WERI-Rb-1 (cell line): ENCODE data around the gene PKHD1.

Source experiments
- DNase-seq: peaks from one replicate; pipeline ENCODE4 v3.0.0-alpha.2; 2020
- H3K27ac ChIP-seq: fragments of 250-450 bp; sonication (Bioruptor Pico); 2 replicates; pipeline ENCODE4 v1.5.1; 2020; ENCODE audit warnings: mild to moderate bottlenecking, moderate library complexity
- H3K27me3 ChIP-seq: fragments of 250-450 bp; sonication (Bioruptor Pico); 2 replicates; pipeline ENCODE4 v1.5.1; 2021; ENCODE audit warnings: mild to moderate bottlenecking, low read depth, moderate library complexity; ENCODE audit not compliant: insufficient read depth, severe bottlenecking
- H3K36me3 ChIP-seq: fragments of 250-450 bp; sonication (Bioruptor Pico); 2 replicates; pipeline ENCODE4 v1.5.1; 2020; ENCODE audit warnings: mild to moderate bottlenecking, moderate library complexity
- H3K4me3 ChIP-seq: 2 replicates; pipeline ENCODE4 v1.5.1; 2011; ENCODE audit warnings: low read depth, mild to moderate bottlenecking, control low read depth, low read length
- H3K9me3 ChIP-seq: fragments of 250-450 bp; sonication (Bioruptor Pico); 2 replicates; pipeline ENCODE4 v1.5.1; 2021; ENCODE audit warnings: mild to moderate bottlenecking, moderate library complexity; ENCODE audit not compliant: severe bottlenecking
- TF ChIP-seq, protein P1 (sequence below): IDR thresholded peaks from 2 replicates; pipeline ENCODE4 v1.5.1; 2011; ENCODE audit warnings: low read depth, mild to moderate bottlenecking, control low read depth, inconsistent platforms, low read length

PKHD1 gene

GRCh38 chr6:52125139-52125538, 37.7 kb upstream of the PKHD1 start:
- Histone ChIP-seq H3K27me3 (peaks cover 11% of the 10 kb centered on the region), H3K27ac (no peak overlapping the region), H3K4me3 (no peak overlapping the region), H3K36me3 (no peaks in the 10 kb centered on the region), H3K9me3 (no peaks in the 10 kb centered on the region)
- no peak for DNase-seq
- TF ChIP-seq, protein P1, sequence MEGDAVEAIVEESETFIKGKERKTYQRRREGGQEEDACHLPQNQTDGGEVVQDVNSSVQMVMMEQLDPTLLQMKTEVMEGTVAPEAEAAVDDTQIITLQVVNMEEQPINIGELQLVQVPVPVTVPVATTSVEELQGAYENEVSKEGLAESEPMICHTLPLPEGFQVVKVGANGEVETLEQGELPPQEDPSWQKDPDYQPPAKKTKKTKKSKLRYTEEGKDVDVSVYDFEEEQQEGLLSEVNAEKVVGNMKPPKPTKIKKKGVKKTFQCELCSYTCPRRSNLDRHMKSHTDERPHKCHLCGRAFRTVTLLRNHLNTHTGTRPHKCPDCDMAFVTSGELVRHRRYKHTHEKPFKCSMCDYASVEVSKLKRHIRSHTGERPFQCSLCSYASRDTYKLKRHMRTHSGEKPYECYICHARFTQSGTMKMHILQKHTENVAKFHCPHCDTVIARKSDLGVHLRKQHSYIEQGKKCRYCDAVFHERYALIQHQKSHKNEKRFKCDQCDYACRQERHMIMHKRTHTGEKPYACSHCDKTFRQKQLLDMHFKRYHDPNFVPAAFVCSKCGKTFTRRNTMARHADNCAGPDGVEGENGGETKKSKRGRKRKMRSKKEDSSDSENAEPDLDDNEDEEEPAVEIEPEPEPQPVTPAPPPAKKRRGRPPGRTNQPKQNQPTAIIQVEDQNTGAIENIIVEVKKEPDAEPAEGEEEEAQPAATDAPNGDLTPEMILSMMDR = no peak

- Histone ChIP-seq H3K4me3 (no peak overlapping the region), H3K27me3 (peaks cover 6% of the 10 kb centered on the region), H3K36me3 (no peaks in the 10 kb centered on the region), H3K9me3 (peaks cover 2% of the 10 kb centered on the region), H3K27ac (no peak overlapping the region)
- TF ChIP-seq, protein P1 = no peak
- no peak for DNase-seq
Observed at GRCh38 chr6:52124126-52125121, 37.0 kb upstream of the PKHD1 start.

- TF ChIP-seq, protein P1 = no peak
- Histone ChIP-seq H3K4me3 (no peak overlapping the region), H3K9me3 (peaks cover 6% of the 10 kb centered on the region), H3K36me3 (no peaks in the 10 kb centered on the region), H3K27ac (no peak overlapping the region), H3K27me3 (peaks cover 3% of the 10 kb centered on the region)
- DNase-seq = no peak
Observed at GRCh38 chr6:52123251-52123650, 35.8 kb upstream of the PKHD1 start.

- Histone ChIP-seq H3K9me3 (peaks cover 11% of the 10 kb centered on the region), H3K36me3 (no peaks in the 10 kb centered on the region), H3K27me3 (no peaks in the 10 kb centered on the region), H3K4me3 (no peak overlapping the region), H3K27ac (no peak overlapping the region)
- DNase-seq = no peak
- TF ChIP-seq, protein P1 = no peak
Observed at GRCh38 chr6:52117352-52117751, 29.9 kb upstream of the PKHD1 start.

DNA sequence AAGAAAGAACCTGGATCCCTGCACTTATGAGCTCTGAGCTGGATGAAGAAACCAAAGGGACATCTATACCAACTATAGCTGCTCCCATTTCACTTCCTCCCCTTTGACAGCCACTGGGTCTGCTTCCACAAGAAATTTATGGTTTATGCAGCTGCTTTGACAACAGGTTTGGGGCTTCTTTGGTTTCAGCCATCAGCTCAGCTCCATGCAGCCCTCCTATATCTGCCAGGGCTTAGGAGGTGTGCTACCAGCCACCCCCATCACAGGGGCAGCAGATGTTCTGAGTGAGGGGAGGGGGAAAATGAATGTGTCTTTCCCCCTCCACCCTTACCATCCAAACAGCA, 29.2 kb upstream of the PKHD1 start:
- DNase-seq = no peak
- TF ChIP-seq, protein P1 = no peak
- no peak overlapping the region for H3K27ac ChIP-seq
- H3K9me3 ChIP-seq = peaks cover 11% of the 10 kb centered on the region
- H3K36me3 ChIP-seq = no peaks in the 10 kb centered on the region
- H3K4me3 ChIP-seq = no peak overlapping the region
- H3K27me3 ChIP-seq = no peaks in the 10 kb centered on the region
